H9 (cell line): Measurements from ENCODE around the gene ZNF483. TPM values are rescaled to one million over a fixed set of nuclear protein-coding genes. Genes with fewer than 3 reads are reported as not detected.
A peak's percentile ranks its signal among the peaks of the same experiment; 100 is the strongest.

Experiments used
- DNase-seq: peaks from one replicate; pipeline ENCODE4 v3.0.0-alpha.2; 2017
- H2AFZ ChIP-seq: one replicate; pipeline ENCODE4 v1.6.1; 2013; ENCODE audit warnings: mild to moderate bottlenecking, low read length, control low read depth, moderate library complexity
- H2AK5ac ChIP-seq: 2 replicates; pipeline ENCODE4 v1.6.1; 2013; ENCODE audit warnings: low read length, control low read depth, mixed read lengths; ENCODE audit not compliant: insufficient read length
- H2BK120ac ChIP-seq: one replicate; pipeline ENCODE4 v1.6.1; 2013; ENCODE audit warnings: low read depth, mild to moderate bottlenecking, low read length, control low read depth, inconsistent platforms; ENCODE audit not compliant: poor library complexity, severe bottlenecking
- H2BK12ac ChIP-seq: 2 replicates; pipeline ENCODE4 v1.6.1; 2013; ENCODE audit warnings: low read length, control low read depth, mixed read lengths, low read depth; ENCODE audit not compliant: insufficient read length
- H2BK15ac ChIP-seq: 2 replicates; pipeline ENCODE4 v1.6.1; 2013; ENCODE audit warnings: low read depth, low read length, control low read depth
- H2BK20ac ChIP-seq: one replicate; pipeline ENCODE4 v1.6.1; 2013; ENCODE audit warnings: low read depth, mild to moderate bottlenecking, low read length, control low read depth, inconsistent platforms; ENCODE audit not compliant: poor library complexity, severe bottlenecking
- H2BK5ac ChIP-seq: 2 replicates; pipeline ENCODE4 v1.6.1; 2013; ENCODE audit warnings: low read length, control low read depth, mixed read lengths; ENCODE audit not compliant: insufficient read length
- H3K14ac ChIP-seq: 2 replicates; pipeline ENCODE4 v1.6.1; 2013; ENCODE audit warnings: low read length, control low read depth; ENCODE audit not compliant: insufficient read depth
- H3K18ac ChIP-seq: 2 replicates; pipeline ENCODE4 v1.6.1; 2013; ENCODE audit warnings: low read depth, mild to moderate bottlenecking, mixed read lengths, low read length, control low read depth; ENCODE audit not compliant: insufficient read length
- H3K23ac ChIP-seq: 2 replicates; pipeline ENCODE4 v1.6.1; 2013; ENCODE audit warnings: low read length, control low read depth, mixed read lengths, low read depth; ENCODE audit not compliant: insufficient read length
- H3K23me2 ChIP-seq: 2 replicates; pipeline ENCODE4 v1.6.1; 2013; ENCODE audit warnings: low read depth, mild to moderate bottlenecking, mixed read lengths, low read length, control low read depth; ENCODE audit not compliant: insufficient read length, poor library complexity, severe bottlenecking
- H3K27ac ChIP-seq: 2 replicates; pipeline ENCODE4 v1.5.1; 2013; ENCODE audit warnings: low read length, control low read depth, mixed read lengths, low read depth; ENCODE audit not compliant: insufficient read length
- H3K27me3 ChIP-seq: 2 replicates; pipeline ENCODE4 v1.6.1; 2013; ENCODE audit warnings: low read length, control low read depth, inconsistent platforms; ENCODE audit not compliant: insufficient read depth
- H3K4ac ChIP-seq: 2 replicates; pipeline ENCODE4 v1.6.1; 2013; ENCODE audit warnings: low read depth, mild to moderate bottlenecking, control low read depth, inconsistent platforms, low read length, moderate library complexity
- H3K4me1 ChIP-seq: 2 replicates; pipeline ENCODE4 v1.6.1; 2013; ENCODE audit warnings: low read length, control low read depth, inconsistent platforms; ENCODE audit not compliant: insufficient read depth
- H3K4me2 ChIP-seq: 2 replicates; pipeline ENCODE4 v1.6.1; 2013; ENCODE audit warnings: low read length, control low read depth, mixed read lengths; ENCODE audit not compliant: insufficient read length, insufficient read depth
- H3K56ac ChIP-seq: 2 replicates; pipeline ENCODE4 v1.6.1; 2013; ENCODE audit warnings: low read depth, mild to moderate bottlenecking, mixed read lengths, low read length, control low read depth; ENCODE audit not compliant: insufficient read length
- H3K79me1 ChIP-seq: 2 replicates; pipeline ENCODE4 v1.6.1; 2013; ENCODE audit warnings: low read depth, mild to moderate bottlenecking, moderate library complexity, low read length, control low read depth, inconsistent platforms; ENCODE audit not compliant: insufficient read depth, poor library complexity, severe bottlenecking
- H3K79me2 ChIP-seq: 2 replicates; pipeline ENCODE4 v1.6.1; 2013; ENCODE audit warnings: low read length, control low read depth, inconsistent platforms; ENCODE audit not compliant: insufficient read depth
- H3K9ac ChIP-seq: 2 replicates; pipeline ENCODE4 v1.6.1; 2013; ENCODE audit warnings: low read length, control low read depth, mixed read lengths; ENCODE audit not compliant: insufficient read length; ENCODE audit errors: extremely low read depth
- H3K9me3 ChIP-seq: one replicate; pipeline ENCODE4 v1.6.1; 2013; ENCODE audit warnings: low read depth, low read length, inconsistent platforms; ENCODE audit not compliant: control insufficient read depth
- H3T11ph ChIP-seq: one replicate; pipeline ENCODE4 v1.6.1; 2013; ENCODE audit warnings: mild to moderate bottlenecking, low read length, control low read depth, inconsistent platforms
- H4K20me1 ChIP-seq: one replicate; pipeline ENCODE4 v1.6.1; 2013; ENCODE audit not compliant: control insufficient read depth, insufficient read length, insufficient read depth
- H4K5ac ChIP-seq: 2 replicates; pipeline ENCODE4 v1.6.1; 2013; ENCODE audit warnings: low read depth, mild to moderate bottlenecking, mixed read lengths, low read length, control low read depth; ENCODE audit not compliant: insufficient read length
- H4K8ac ChIP-seq: replicated peaks from 2 replicates; pipeline ENCODE4 v1.6.1; 2013; ENCODE audit warnings: low read length, control low read depth, mixed read lengths, low read depth; ENCODE audit not compliant: insufficient read length
- H4K91ac ChIP-seq: 2 replicates; pipeline ENCODE4 v1.6.1; 2013; ENCODE audit warnings: low read depth, mild to moderate bottlenecking, moderate library complexity, mixed read lengths, low read length, control low read depth; ENCODE audit not compliant: insufficient read length
- H3K27ac Mint-ChIP-seq, 3 experiments: 2 replicates in 2 of 3; 3 replicates in 1 of 3; pipeline ENCODE4 v1.8.0; 2020 to 2021; ENCODE audit warnings: mixed read lengths in 3 of 3, mild to moderate bottlenecking in 1 of 3, moderate library complexity in 1 of 3
- H3K27me3 Mint-ChIP-seq: 2 replicates; pipeline ENCODE4 v1.8.0; 2021; ENCODE audit warnings: low read depth, mild to moderate bottlenecking, moderate library complexity, mixed read lengths
- H3K36me3 Mint-ChIP-seq, 3 experiments: 2 replicates in 2 of 3; 3 replicates in 1 of 3; pipeline ENCODE4 v1.8.0; 2020 to 2021; ENCODE audit warnings: low read depth in 3 of 3, mixed read lengths in 3 of 3; ENCODE audit not compliant: insufficient read depth in 1 of 3
- H3K4me1 Mint-ChIP-seq, 2 experiments: 2 replicates each; pipeline ENCODE4 v1.8.0; 2020; ENCODE audit warnings: mixed read lengths in 2 of 2
- H3K4me3 Mint-ChIP-seq, 2 experiments: 2 replicates in 1 of 2; 3 replicates in 1 of 2; pipeline ENCODE4 v1.8.0; 2020 to 2021; ENCODE audit warnings: mild to moderate bottlenecking in 2 of 2, mixed read lengths in 2 of 2, moderate library complexity in 1 of 2
- H3K9me3 Mint-ChIP-seq, 2 experiments: 2 replicates in 1 of 2; 3 replicates in 1 of 2; pipeline ENCODE4 v1.8.0; 2020; ENCODE audit warnings: mild to moderate bottlenecking in 2 of 2, mixed read lengths in 2 of 2, moderate library complexity in 1 of 2
- WGBS: extraction: QIAGEN DNeasy Blood & Tissue Kit; methylation state at CpG from one replicate; pipeline ENCODE4 v1.1.7; 2013; ENCODE audit warnings: missing lambda C conversion rate, low lambda C conversion rate, mixed read lengths; ENCODE audit not compliant: insufficient read length; ENCODE audit errors: extremely low coverage; 5-methylcytosine and 5-hydroxymethylcytosine counted together
- total RNA-seq: library from RNA; stranded (reverse); gene quantifications from 2 replicates; pipeline ENCODE4 v1.2.1, GENCODE V29; 2021
- TF ChIP-seq, protein P1 (sequence below): fragments of 200-600 bp; sonication (generic); conservative IDR thresholded peaks from 3 replicates; pipeline ENCODE4 v1.8.0; 2021; ENCODE audit warnings: antibody characterized with exemption, mild to moderate bottlenecking

ZNF483 gene
- total RNA-seq, 1 experiment from 2014 or later = 48.1 TPM

DNA sequence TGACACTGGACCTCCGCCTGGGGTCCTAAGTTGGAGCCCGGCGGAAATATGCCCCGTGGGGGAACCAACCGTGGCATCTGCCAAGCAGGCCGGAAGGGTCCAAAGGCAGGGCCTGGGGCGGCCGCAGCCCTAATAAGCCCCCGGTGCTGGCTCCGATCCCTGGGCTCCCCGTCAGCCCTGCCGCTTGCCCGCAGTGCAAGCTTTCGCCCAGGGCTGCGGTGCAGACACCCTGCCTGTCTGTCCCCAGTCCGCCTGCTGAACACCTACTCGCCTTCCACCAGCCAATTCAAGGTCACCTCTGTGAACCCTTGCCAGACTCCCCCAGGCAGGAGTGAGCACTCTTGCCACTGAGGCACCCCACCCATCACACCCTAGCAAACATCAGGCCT, 75.0 kb downstream of the ZNF483 start:
- no peaks in the 10 kb centered on the region for H3K27me3 ChIP-seq
- H2AFZ ChIP-seq = no peak overlapping the region
- H3K23me2 ChIP-seq = peaks cover 18% of the 10 kb centered on the region
- no peak overlapping the region for H2BK12ac ChIP-seq
- H2BK15ac ChIP-seq = no peak overlapping the region
- no CpG with 5 or more reads among the region's 17 CpGs for WGBS
- no peak overlapping the region for H3K27ac ChIP-seq
- no peak overlapping the region for H2BK5ac ChIP-seq
- H2AK5ac ChIP-seq = no peak overlapping the region
- H4K20me1 ChIP-seq = no peaks in the 10 kb centered on the region
- no peak overlapping the region for H3K4ac ChIP-seq
- peak overlapping the region; percentile 100 for H3K4me2 ChIP-seq
- no peak for DNase-seq
- Mint-ChIP-seq H3K27ac (peak overlapping the region in 1 of 3 experiments; percentile 92; a peak in 1 of 7 replicates), H3K36me3 (peaks cover 6 to 26% (median 20%) of the 10 kb centered on the region in 3 experiments), H3K4me3 (peak overlapping the region; percentile 82 to 90), H3K27me3 (peaks cover 12% of the 10 kb centered on the region), H3K9me3 (no peaks in the 10 kb centered on the region), H3K4me1 (peaks cover 6 to 10% of the 10 kb centered on the region in 2 experiments; a peak in 3 of 4 replicates)
- H3K9me3 ChIP-seq = no peaks in the 10 kb centered on the region
- H2BK120ac ChIP-seq = no peak overlapping the region
- no peak overlapping the region for H3K18ac ChIP-seq
- no peak overlapping the region; the same call in 1 of the 2 replicates for H3K14ac ChIP-seq
- H3K9ac ChIP-seq = no peak overlapping the region
- H4K8ac ChIP-seq = no peak overlapping the region
- H3T11ph ChIP-seq = no peak overlapping the region
- H3K56ac ChIP-seq = no peak overlapping the region
- H3K79me1 ChIP-seq = no peaks in the 10 kb centered on the region
- no peak overlapping the region for H4K91ac ChIP-seq
- H4K5ac ChIP-seq = no peak overlapping the region
- TF ChIP-seq, protein P1, sequence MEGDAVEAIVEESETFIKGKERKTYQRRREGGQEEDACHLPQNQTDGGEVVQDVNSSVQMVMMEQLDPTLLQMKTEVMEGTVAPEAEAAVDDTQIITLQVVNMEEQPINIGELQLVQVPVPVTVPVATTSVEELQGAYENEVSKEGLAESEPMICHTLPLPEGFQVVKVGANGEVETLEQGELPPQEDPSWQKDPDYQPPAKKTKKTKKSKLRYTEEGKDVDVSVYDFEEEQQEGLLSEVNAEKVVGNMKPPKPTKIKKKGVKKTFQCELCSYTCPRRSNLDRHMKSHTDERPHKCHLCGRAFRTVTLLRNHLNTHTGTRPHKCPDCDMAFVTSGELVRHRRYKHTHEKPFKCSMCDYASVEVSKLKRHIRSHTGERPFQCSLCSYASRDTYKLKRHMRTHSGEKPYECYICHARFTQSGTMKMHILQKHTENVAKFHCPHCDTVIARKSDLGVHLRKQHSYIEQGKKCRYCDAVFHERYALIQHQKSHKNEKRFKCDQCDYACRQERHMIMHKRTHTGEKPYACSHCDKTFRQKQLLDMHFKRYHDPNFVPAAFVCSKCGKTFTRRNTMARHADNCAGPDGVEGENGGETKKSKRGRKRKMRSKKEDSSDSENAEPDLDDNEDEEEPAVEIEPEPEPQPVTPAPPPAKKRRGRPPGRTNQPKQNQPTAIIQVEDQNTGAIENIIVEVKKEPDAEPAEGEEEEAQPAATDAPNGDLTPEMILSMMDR = no peak
- H2BK20ac ChIP-seq = no peak overlapping the region
- no peak overlapping the region for H3K23ac ChIP-seq
- no peaks in the 10 kb centered on the region for H3K79me2 ChIP-seq
- H3K4me1 ChIP-seq = no peaks in the 10 kb centered on the region
